ENCODE measurements around the gene PPDPF. TPM values are rescaled to one million over a fixed set of nuclear protein-coding genes. Genes with fewer than 3 reads are reported as not detected.
"Not testable (repeated sequence)": the region's sequence is repeated elsewhere in the genome, so short reads cannot be mapped to it uniquely, and the experiment has no call there.

The PPDPF gene
- total RNA-seq, 4 donors from 2014 or later, result 122 to 426 (median 348) TPM

DNA sequence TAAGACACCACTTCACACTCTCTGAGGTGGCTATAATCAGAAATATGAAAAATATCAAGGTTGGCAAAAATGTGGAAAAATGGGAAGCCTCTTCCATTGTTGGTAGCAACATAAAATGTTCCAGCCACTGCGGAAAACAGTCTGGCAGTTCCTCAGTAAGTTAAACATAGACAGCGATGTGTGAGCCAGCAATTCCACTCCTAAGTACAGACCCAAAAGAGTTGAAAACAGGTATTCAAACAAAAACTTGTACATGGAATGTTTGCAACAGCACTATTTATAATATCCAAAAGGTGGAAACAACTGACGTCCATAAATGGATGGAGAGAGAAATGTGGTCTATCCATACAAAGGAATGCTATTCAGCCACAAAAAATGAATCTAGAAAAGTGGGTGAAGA lies 7.4 kb upstream of the PPDPF start:
- no peak for DNase-seq (ENCODE audit: low spot score in 2 of 2)
- H3K4me3 ChIP-seq (ENCODE audit: low read depth, poor library complexity, severe bottlenecking), result no peak overlapping the region
- intact Hi-C loops (cut with DNase I; ENCODE audit: low total_unique reads), result no loop called here
- TF ChIP-seq POLR2A (IDR thresholded peaks at IDR 0.05), result no peak
- TF ChIP-seq, protein P1, sequence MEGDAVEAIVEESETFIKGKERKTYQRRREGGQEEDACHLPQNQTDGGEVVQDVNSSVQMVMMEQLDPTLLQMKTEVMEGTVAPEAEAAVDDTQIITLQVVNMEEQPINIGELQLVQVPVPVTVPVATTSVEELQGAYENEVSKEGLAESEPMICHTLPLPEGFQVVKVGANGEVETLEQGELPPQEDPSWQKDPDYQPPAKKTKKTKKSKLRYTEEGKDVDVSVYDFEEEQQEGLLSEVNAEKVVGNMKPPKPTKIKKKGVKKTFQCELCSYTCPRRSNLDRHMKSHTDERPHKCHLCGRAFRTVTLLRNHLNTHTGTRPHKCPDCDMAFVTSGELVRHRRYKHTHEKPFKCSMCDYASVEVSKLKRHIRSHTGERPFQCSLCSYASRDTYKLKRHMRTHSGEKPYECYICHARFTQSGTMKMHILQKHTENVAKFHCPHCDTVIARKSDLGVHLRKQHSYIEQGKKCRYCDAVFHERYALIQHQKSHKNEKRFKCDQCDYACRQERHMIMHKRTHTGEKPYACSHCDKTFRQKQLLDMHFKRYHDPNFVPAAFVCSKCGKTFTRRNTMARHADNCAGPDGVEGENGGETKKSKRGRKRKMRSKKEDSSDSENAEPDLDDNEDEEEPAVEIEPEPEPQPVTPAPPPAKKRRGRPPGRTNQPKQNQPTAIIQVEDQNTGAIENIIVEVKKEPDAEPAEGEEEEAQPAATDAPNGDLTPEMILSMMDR (IDR thresholded peaks at IDR 0.05), result no peak
- WGBS, 2 donors, result 74 to 91% methylated on average over 3 of the region's 3 CpGs

DNA sequence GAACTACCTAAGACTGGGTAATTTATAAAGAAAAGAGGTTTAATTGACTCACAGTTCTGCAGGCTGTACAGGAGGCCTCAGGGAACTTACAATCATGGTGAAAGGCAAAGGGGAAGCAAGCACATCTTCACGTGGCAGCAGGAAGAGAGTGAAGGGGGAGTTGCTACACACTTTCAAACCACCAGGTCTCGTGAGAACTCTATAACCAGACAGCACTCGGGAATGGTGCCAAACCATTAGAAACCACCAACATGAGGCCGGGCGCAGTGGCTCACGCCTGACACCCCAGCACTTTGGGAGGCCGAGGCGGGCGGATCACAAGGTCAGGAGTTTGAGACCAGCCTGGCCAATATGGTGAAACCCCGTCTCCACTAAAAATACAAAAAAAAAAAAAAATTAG lies 6.0 kb upstream of the PPDPF start:
- 69 to 72% methylated on average over 10 of the region's 10 CpGs for WGBS, 2 donors
- H3K4me3 ChIP-seq (ENCODE audit: low read depth, poor library complexity, severe bottlenecking); intact Hi-C loops (cut with DNase I; ENCODE audit: low total_unique reads); DNase-seq (ENCODE audit: low spot score in 2 of 2): not testable (repeated sequence)

DNA sequence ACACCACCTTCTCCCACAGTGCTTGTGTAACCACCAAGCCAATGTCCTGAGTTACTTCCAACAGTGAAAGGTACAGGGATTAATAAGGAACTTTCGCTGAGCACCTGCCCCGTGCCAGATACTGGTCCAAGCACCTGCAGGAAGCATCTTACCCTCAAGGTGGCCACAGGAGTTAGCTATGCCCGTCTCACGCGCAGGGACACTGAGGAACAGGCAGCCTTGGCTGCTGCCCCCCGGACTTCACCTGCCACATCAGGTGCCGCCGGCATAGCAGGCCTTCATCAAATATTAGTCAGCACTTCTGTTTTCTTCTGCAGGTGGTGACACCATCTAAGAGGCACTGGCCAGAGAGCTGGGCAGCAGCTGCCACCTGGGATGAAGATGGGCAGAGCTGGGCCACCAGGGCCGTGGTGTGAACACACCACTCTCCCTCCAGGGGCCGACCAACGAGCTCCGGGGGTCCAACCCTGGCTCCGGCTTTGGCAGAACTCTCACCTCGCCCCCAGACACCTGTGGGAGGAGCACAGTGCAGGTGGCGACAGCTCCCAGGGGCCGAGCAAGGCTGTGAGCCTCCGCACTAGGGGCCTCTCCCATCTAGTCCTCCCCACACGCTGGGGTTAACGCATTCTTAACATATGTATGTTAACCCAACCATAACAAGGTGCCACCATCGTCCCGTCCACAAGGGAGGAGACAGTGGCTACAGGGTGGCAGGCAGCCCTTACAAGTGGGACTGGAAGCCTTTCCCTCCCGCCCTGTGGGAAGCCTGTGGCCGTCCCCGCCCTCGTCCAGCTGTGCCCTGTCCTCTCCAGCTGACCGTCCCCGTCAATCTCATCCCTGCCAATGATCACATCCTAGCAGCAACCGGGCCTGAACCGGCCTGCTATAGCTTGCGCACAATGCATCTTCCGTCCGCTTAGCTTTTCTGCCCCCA lies 2.9 kb upstream of the PPDPF start:
- H3K4me3 ChIP-seq (ENCODE audit: low read depth, poor library complexity, severe bottlenecking), result no peak overlapping the region
- no peak for DNase-seq (ENCODE audit: low spot score in 2 of 2)
- intact Hi-C loops (cut with DNase I; ENCODE audit: low total_unique reads), result no loop called here
- TF ChIP-seq, protein P1 (IDR thresholded peaks at IDR 0.05), result no peak
- no peak for TF ChIP-seq POLR2A (IDR thresholded peaks at IDR 0.05)
- WGBS, 2 donors, result 89 to 95% methylated on average over 31 to 32 of the region's 32 CpGs

DNA sequence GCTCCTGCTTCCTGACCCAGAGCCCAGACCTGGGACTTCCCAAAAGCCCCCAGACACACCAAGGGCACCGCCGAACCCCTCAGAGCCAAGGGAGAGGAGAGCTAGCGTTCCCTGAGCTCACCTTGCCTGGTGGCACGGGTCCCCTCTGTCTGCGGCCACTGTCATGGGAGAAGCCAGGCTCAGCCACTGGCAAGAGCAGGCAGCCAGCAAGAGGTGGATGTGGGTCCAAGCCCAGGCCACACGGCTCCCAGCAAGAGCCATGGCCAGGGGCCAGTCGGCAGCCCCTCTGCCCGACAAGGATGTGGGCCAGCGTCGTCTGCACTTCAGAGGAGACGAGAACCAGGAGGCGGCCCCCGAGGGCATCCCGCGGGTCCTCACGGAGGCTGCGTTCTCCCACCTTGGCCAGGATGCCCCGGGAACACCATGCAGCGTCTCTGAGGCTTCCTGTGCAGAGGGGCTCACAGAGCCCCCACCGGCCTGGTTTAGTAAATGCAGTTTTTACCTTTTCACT lies 2.2 kb upstream of the PPDPF start:
- no peak for DNase-seq (ENCODE audit: low spot score in 2 of 2)

DNA sequence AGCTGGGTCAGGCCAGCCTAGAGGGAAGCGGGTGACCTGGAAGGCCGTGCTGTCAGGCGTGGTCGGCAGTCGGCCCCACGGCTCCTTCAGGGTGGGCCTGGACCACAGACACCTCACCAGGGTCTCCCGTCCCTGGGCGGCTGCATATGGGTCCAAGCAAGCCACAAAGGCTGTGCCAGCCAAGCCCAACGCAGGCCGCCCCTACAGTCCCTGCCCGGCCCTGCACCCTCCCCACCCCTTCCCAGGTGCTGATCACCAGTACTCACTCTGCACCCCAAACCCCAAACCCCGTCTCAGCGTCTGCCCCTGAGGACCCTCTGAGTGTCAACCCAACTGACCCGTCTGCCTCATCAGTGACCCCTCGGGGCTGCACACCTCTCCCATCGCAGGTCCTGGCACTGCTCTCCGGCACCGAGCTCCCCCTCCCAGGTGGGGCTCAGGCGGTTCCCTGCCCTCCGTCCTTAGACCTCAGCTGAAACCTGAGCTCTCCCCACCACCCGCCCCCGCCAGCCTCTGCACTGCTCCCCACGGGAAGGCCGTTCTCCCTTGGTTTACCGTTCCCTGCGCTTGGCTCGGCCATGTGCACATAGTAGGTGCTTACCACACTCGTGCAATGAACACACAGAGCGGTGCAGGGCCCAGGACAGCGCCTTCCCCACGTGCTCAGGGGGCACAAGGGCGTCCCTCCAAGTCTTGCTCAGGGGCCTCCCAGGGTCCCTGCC lies 1.5 kb upstream of the PPDPF start:
- DNase-seq (ENCODE audit: low spot score in 2 of 2), result no peak
- intact Hi-C loops (cut with DNase I; ENCODE audit: low total_unique reads), result no loop called here
- H3K4me3 ChIP-seq (ENCODE audit: low read depth, poor library complexity, severe bottlenecking), result no peak overlapping the region
- TF ChIP-seq POLR2A (IDR thresholded peaks at IDR 0.05), result no peak
- TF ChIP-seq, protein P1 (IDR thresholded peaks at IDR 0.05), result no peak
- 82 to 84% methylated on average over 28 to 30 of the region's 32 CpGs for WGBS, 2 donors

More for the DNA sequence above, 2.2 kb upstream of the PPDPF start:
- intact Hi-C loops (cut with DNase I; ENCODE audit: low total_unique reads), result no loop called here
- no peak overlapping the region for H3K4me3 ChIP-seq (ENCODE audit: low read depth, poor library complexity, severe bottlenecking)
- 87 to 88% methylated on average over 13 to 17 of the region's 20 CpGs for WGBS, 2 donors
- TF ChIP-seq, protein P1 (IDR thresholded peaks at IDR 0.05), result no peak
- TF ChIP-seq POLR2A (IDR thresholded peaks at IDR 0.05), result no peak
